Glutamatergic neuron (in vitro differentiated cells): ENCODE results near the gene CRYBG1. TPM values are rescaled to one million over a fixed set of nuclear protein-coding genes. Genes with fewer than 3 reads are reported as not detected.

Source experiments
- DNase-seq: peaks from one replicate; pipeline ENCODE4 v3.0.0; 2022
- H3K27ac Mint-ChIP-seq: one replicate; pipeline ENCODE4 v1.8.0; 2020; ENCODE audit warnings: mild to moderate bottlenecking, mixed read lengths, inconsistent platforms; ENCODE audit not compliant: unreplicated experiment
- H3K27me3 Mint-ChIP-seq: one replicate; pipeline ENCODE4 v1.8.0; 2020; ENCODE audit warnings: mild to moderate bottlenecking, moderate library complexity, mixed read lengths, inconsistent platforms; ENCODE audit not compliant: unreplicated experiment
- H3K36me3 Mint-ChIP-seq: one replicate; pipeline ENCODE4 v1.8.0; 2020; ENCODE audit warnings: mild to moderate bottlenecking, mixed read lengths, inconsistent platforms; ENCODE audit not compliant: unreplicated experiment
- H3K4me1 Mint-ChIP-seq: one replicate; pipeline ENCODE4 v1.8.0; 2020; ENCODE audit warnings: mild to moderate bottlenecking, low read depth, mixed read lengths, inconsistent platforms; ENCODE audit not compliant: unreplicated experiment
- H3K4me3 Mint-ChIP-seq: one replicate; pipeline ENCODE4 v1.8.0; 2020; ENCODE audit warnings: mild to moderate bottlenecking, mixed read lengths, inconsistent platforms; ENCODE audit not compliant: unreplicated experiment
- H3K9me3 Mint-ChIP-seq: one replicate; pipeline ENCODE4 v1.8.0; 2020; ENCODE audit warnings: mild to moderate bottlenecking, moderate library complexity, mixed read lengths, inconsistent platforms; ENCODE audit not compliant: unreplicated experiment
- total RNA-seq: library from RNA; stranded (reverse); fragmentation: NEBNext Ultra II Directional; extraction: Animal tissue kit (Norgen Biotek cat#: 25700); gene quantifications from one replicate; pipeline ENCODE4 v1.2.1, GENCODE V29; 2021; ENCODE audit not compliant: unreplicated experiment
- TF ChIP-seq, protein P1 (sequence below): fragments of 200-600 bp; sonication (generic); IDR thresholded peaks from one replicate; pipeline ENCODE4 v1.5.0; 2021; ENCODE audit not compliant: partially characterized antibody, unreplicated experiment

The CRYBG1 gene
- total RNA-seq, 1 donor from 2014 or later, result 0.15 TPM

- no peaks in the 10 kb centered on the region for H3K4me1 Mint-ChIP-seq
Observed at GRCh38 chr6:106617857-106618256, 257.3 kb downstream of the CRYBG1 start.

DNA sequence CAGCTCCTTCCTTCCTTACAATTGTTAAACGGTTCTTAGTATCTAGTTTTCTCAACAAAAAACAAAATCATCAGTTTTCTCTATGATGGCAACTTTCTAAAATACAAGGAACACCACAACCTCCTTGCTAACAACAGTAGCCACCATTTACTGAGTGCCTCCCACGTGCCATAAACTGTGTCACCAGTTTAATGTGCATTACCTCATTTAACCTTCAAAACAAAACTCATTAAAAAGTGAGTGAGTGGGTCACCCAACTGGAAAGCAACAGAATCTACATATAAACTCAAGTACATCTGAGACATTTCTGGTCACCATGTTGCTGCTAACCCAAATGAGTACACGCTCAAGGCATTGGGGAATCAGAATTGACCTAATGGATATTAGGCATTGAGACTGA lies 257.8 kb downstream of the CRYBG1 start:
- Mint-ChIP-seq H3K27ac (no peak overlapping the region), H3K9me3 (no peaks in the 10 kb centered on the region), H3K4me3 (no peak overlapping the region), H3K27me3 (no peaks in the 10 kb centered on the region), H3K36me3 (peaks cover 8% of the 10 kb centered on the region), H3K4me1 (no peaks in the 10 kb centered on the region)
- TF ChIP-seq, protein P1, sequence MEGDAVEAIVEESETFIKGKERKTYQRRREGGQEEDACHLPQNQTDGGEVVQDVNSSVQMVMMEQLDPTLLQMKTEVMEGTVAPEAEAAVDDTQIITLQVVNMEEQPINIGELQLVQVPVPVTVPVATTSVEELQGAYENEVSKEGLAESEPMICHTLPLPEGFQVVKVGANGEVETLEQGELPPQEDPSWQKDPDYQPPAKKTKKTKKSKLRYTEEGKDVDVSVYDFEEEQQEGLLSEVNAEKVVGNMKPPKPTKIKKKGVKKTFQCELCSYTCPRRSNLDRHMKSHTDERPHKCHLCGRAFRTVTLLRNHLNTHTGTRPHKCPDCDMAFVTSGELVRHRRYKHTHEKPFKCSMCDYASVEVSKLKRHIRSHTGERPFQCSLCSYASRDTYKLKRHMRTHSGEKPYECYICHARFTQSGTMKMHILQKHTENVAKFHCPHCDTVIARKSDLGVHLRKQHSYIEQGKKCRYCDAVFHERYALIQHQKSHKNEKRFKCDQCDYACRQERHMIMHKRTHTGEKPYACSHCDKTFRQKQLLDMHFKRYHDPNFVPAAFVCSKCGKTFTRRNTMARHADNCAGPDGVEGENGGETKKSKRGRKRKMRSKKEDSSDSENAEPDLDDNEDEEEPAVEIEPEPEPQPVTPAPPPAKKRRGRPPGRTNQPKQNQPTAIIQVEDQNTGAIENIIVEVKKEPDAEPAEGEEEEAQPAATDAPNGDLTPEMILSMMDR, result no peak
- DNase-seq, result no peak

More at GRCh38 chr6:106617857-106618256, 257.3 kb downstream of the CRYBG1 start:
- Mint-ChIP-seq H3K9me3 (no peaks in the 10 kb centered on the region), H3K27ac (no peak overlapping the region), H3K4me3 (no peak overlapping the region), H3K27me3 (no peaks in the 10 kb centered on the region), H3K36me3 (peaks cover 8% of the 10 kb centered on the region)
- TF ChIP-seq, protein P1, result no peak
- DNase-seq, result no peak

GRCh38 chr6:106619223-106619622 lies 258.7 kb downstream of the CRYBG1 start:
- Mint-ChIP-seq H3K4me1 (no peaks in the 10 kb centered on the region), H3K36me3 (peaks cover 8% of the 10 kb centered on the region), H3K9me3 (no peaks in the 10 kb centered on the region), H3K27ac (no peak overlapping the region), H3K4me3 (no peak overlapping the region), H3K27me3 (no peaks in the 10 kb centered on the region)
- DNase-seq, result no peak
- TF ChIP-seq, protein P1, result no peak

GRCh38 chr6:106620931-106621672 lies 260.6 kb downstream of the CRYBG1 start:
- TF ChIP-seq, protein P1, result no peak

More at GRCh38 chr6:106620931-106621672, 260.6 kb downstream of the CRYBG1 start:
- no peaks in the 10 kb centered on the region for H3K4me1 Mint-ChIP-seq
- H3K4me3 Mint-ChIP-seq, result no peak overlapping the region
- peaks cover 8% of the 10 kb centered on the region for H3K36me3 Mint-ChIP-seq
- H3K9me3 Mint-ChIP-seq, result peaks cover 1% of the 10 kb centered on the region
- DNase-seq, result no peak
- no peak overlapping the region for H3K27ac Mint-ChIP-seq
- peaks cover 2% of the 10 kb centered on the region for H3K27me3 Mint-ChIP-seq

Other genes with a start within 250 kb of the CRYBG1 start
- 24.8 TPM for gene ATG5, start 35.0 kb upstream of the CRYBG1 start, total RNA-seq